ENCODE measurements around the gene PTPRQ.

Gene PTPRQ

GRCh38 chr12:80567401-80567800, 123.4 kb downstream of the PTPRQ start:
- peak; percentile 43 for DNase-seq

DNA sequence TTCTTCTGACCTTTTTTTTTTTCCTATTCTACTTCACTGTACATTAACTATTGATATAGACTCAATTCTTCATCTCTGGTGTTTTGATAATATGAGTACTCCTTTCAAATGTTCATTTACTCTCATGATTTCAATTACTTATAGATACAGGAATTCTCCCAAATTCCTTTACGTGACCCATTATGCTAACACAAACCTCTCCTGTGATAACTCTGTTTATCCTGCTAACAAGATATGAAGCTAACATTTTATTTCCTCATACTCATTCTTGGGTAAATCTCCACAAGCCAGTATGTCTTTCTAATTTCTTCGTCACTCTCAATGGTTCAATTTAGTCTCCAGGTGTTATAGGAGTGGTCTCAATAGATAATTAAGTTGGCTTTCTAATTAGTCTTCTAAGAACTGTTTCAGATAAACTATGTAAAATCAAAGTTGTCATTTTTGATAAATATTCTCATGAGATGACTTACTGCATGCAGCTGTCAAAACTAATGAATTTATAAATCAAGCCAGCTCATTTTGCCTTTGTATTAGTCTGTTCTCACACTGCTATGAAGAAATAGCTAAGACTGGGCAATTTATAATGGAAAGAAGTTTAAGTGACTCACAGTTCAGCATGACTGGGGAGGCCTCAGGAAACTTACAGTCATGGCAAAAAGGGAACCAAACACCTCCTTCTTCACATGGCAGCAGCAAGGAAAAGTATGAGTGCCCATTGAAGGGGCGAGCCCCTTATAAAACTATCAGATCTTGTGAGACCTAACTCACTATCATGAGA, 132.8 kb downstream of the PTPRQ start:
- no peak for DNase-seq

GRCh38 chr12:80580254-80580653, 136.2 kb downstream of the PTPRQ start:
- peak; percentile 96 for DNase-seq

GRCh38 chr12:80581783-80582182, 137.7 kb downstream of the PTPRQ start:
- DNase-seq = peak; percentile 37

GRCh38 chr12:80582431-80582830, 138.4 kb downstream of the PTPRQ start:
- DNase-seq = no peak

GRCh38 chr12:80589077-80589476, 145.0 kb downstream of the PTPRQ start:
- DNase-seq = no peak

- peak; percentile 61 for DNase-seq
Observed at GRCh38 chr12:80590085-80590484, 146.1 kb downstream of the PTPRQ start.

DNA sequence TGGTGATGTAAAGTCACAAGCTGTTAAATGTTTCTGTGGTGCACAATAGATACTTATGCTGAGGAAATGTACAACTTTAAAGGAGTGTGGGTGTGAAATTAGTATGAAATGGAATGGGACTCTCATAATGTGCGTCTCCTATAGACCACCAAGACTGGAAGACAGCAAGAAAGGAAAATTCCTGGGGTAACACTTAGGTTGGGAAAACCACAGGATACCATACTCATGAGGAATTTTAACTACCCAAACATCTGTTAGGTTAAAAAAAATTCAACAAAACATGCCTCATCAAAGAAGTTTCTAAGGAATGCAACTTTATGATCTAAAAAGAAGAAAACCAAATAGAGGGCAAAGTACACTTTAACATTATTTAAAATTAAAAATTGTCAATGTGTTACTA, 149.7 kb downstream of the PTPRQ start:
- DNase-seq = peak; percentile 97

DNA sequence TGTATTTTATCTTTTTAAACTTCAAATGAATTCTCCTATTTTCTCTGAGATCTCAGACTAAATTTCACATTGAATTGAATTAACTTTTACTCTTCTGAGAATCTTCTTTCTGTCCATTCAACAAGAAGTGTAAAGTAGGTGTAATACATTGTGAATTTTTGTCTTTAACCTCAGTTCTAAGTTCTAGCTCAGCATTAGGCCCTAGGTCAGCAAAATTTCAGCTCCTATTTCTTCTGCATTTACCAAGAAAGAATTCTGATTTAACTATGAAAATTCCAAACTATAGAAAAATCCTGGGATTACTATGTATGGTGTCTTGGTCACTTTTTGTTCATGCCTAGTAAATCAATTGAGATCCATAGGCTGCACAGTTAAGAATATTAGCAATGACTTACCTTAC, 152.5 kb downstream of the PTPRQ start:
- no peak for DNase-seq

DNA sequence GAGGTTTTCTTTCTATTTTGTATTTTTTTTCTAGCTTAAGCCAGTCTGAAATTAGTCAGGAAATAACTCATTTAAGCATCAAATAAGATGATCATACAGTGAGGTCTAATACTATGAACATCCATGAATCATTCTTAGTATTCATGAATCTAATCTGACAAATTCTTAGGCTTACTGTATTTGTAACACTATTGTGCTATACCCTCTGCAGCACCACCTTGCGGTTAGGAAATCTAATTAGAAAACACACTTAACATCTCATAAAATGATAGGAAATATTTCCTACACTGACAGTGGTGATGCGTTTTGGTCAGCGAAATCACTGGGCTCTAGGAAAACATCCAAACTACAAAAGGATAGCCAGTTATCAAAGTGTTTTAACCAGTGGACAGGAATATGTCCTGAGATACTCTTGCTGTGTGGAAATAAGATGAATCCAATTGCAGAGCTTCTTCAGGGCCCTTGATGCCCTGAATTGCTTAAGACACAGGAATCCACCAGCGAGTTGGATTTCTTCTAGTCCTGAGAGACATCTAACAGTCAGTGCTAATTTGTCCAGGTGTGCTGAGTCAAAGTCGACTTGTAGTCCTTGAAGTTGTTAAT, 154.1 kb downstream of the PTPRQ start:
- DNase-seq = peak; percentile 79

DNA sequence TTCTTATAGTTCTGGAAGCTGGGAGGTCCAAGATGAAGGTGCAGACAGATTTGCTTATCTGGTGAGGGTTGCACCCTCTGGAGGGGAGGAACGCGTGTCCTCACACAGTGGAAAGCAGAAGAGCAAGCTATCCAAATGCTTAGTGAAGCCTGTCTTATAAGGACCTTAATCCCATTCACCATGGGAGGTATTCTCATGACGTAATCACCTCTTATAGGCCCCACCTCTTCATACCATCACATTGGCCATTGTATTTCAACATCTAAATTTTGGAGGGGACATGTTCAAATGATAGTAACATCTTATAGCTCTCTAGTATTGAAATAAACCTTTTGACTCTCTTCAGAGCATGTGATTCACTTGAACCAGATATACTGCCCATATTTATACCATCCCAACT, 158.4 kb downstream of the PTPRQ start:
- DNase-seq = no peak

DNA sequence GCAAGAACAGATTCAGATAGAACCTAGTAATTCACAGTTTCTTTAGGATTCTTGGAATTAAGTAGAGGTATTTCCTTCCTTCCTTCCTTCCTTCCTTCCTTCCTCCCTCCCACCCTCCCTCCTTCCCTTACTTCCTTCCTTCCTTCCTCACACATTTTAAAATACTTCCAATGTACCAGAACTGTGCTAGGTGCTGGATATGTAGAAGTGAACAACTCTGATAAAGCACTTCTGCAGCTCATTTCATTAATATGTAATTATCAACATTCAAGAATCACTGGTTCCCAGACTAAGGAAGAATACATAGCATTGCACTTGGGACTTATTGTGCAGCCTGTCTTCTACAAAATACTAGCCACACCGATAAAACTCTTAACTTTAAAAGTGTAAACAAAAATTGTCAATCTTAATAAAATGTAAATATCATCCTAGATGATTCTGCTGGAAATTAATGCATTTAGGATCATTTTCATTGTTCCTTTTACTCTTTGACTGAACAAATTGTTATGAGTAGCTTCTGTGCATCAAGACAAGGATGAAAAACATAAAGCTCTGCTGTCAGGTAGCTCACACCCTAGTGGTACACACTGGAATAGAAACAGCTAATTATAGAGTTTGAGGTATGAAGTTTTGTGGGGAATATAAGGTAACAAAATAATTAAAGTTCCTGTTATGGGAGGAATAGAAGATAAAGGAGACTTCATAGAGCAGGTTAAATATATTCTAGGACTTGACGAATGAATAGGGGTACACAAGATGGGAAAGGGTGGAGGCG, 163.5 kb downstream of the PTPRQ start:
- no peak for DNase-seq

- DNase-seq = no peak
Observed at GRCh38 chr12:80617733-80618132, 173.7 kb downstream of the PTPRQ start.

DNA sequence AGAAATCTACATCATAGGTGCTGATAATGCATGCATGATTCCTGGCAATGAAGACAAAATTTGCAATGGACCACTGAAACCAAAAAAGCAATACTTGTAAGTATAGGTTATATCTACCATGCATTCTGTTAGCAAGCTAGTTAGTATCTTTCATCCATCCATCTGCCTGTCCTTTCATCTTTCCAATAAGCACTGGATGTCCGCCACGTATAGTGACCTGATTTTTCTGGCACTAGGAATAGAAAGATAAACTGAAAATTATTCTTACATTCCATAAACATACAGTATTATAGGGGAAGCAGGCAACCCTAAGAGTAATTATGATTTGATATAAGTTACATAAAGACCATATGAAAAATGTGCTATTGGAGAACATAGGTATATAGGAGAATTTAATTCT, 176.2 kb downstream of the PTPRQ start:
- DNase-seq = no peak

- no peak for DNase-seq
Observed at GRCh38 chr12:80622271-80622670, 178.2 kb downstream of the PTPRQ start.

GRCh38 chr12:80625051-80625450, 181.0 kb downstream of the PTPRQ start:
- peak; percentile 40 for DNase-seq

- no peak for DNase-seq
Observed at GRCh38 chr12:80625901-80626300, 181.9 kb downstream of the PTPRQ start.

DNA sequence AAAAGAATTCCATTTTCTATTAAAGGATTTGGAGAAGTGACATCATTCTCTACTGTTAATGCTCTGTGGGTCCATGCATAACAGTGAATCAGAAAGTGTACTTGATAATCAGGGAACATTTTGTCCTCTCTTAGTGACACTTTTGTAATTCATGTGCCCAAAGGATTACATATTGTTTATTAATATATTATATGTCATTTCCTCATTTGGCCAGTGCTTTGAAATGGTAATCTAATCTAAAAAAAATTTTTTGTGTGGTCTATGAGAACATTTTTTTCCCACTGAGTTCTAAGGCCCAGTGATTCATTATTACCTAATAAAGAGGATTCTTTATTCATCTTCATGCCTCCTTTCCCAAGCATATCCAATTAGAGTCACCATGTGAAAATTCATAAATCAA, 183.7 kb downstream of the PTPRQ start:
- peak; percentile 72 for DNase-seq

DNA sequence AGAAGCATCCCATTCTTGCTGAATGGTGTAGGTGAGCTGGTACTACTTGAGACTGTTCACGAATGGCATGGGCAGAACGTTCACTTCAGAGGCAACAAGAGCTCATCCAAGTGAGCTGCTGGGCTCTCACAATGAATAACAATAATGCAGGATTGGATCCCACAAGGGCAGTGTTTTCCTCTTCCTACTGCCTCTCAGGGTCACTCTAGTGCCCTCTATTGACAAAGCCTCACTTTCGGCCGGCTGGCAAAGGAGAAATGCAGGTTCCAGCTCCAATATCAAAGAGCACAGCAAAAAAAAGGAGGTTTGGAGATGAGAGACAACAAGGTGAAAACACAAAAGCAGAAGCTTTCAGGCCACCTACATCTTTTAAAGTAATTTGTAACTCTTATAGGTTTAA, 188.8 kb downstream of the PTPRQ start:
- no peak for DNase-seq

DNA sequence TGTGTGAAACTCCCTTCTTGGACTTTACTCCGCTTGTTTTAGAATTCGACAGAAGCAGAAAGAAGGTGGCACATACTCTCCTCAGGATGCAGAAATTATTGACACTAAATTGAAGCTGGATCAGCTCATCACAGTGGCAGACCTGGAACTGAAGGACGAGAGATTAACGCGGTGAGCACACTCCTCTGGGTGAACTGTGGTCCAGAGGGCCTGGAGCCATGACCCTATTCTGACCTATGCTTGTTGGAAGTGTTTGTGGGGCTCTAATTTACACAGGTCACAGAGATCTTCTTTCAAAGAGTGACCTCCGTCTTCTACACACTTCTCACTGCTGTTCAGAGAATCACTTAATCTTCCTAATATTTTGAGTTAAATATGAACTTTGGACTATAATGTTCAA, 190.9 kb downstream of the PTPRQ start:
- no peak for DNase-seq

GRCh38 chr12:80636832-80637231, 192.8 kb downstream of the PTPRQ start:
- DNase-seq = no peak

- DNase-seq = no peak
Observed at GRCh38 chr12:80641936-80642335, 197.9 kb downstream of the PTPRQ start.

GRCh38 chr12:80643961-80644360, 199.9 kb downstream of the PTPRQ start:
- peak; percentile 20 for DNase-seq

DNA sequence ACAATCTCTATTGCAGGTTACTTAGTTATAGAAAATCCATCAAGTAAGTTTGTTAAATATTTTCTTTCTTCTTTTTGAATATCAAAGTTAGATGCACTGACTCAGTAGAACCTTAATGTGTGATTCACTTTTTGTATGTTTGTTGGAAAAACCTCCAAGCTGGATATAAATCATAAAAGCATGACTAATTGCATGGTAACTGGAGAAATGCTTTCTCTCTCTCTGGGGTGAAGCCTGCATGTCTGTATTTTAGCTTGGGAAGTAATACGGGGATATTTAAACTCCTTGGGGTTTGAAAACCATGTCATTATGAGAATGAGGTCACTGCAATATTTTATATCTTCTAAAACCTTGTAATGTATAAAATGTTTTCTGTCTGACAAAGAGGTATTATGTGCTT, 204.8 kb downstream of the PTPRQ start:
- peak; percentile 90 for DNase-seq

Measured in fibroblast of skin of abdomen (primary cell).